GM04503 (cell line): Measurements from ENCODE around the gene OR51B2.

ENCODE experiments used
- DNase-seq: peaks from one replicate; pipeline ENCODE4 v3.0.0-alpha.2; 2012; ENCODE audit warnings: low read depth

OR51B2 gene

GRCh38 chr11:5283882-5284281 is 40.2 kb downstream of the OR51B2 start:
- DNase-seq, result no peak

DNA sequence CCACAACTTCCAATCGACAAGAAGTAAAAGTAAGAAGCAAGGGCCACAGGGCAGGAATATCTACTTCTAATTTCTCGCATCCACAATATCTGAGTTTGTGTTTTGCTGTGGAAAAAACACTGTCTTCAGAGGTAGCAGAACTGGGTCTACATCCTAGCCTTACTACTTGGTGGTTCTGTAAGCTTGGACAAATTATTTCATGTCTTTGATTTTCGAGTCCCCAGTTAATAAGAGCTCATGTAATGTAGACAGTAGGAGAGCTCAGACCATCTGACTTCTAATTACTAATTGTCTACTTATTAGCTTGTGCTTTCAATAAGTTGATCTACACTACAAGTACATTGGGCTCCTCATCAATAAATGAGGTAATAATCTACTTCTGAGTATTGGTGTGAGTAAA is 41.0 kb downstream of the OR51B2 start:
- DNase-seq, result no peak

DNA sequence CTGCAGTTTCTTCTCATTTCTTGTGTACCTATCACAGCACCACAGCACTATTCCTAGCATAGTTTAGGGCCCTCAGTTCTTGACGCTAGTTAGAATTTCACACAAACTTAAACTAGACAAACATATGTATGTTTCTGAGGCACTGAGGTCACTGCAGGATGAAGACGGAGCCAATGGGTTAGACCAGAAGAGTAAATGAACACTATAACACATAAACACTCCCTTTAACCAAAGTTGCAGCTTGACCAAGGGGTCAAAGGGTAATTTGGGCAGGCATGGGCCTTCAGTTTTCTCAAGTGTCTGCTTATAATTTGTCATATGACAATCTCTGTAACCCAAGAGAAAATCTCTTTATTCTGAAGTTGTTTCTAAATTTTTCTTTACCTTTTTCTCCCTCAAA is 41.5 kb downstream of the OR51B2 start:
- no peak for DNase-seq

DNA sequence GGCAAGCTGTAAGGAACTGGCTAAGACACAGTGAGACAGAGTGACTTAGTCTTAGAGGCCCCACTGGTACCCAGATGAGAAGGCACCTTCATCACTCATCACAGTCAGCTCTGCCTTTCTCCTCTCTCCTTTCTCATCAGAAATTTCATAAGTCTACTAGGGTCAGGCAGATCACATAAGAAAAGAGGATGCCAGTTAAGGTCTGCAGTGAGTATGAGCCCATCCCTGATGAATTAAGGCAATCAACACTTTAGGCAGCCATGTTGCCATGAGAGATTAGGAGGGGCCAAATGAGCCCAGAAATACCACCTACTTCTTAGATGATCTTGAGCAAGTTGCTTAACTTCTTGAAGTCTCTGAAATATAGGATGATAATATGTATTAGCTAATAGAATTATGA is 42.5 kb downstream of the OR51B2 start:
- no peak for DNase-seq

DNA sequence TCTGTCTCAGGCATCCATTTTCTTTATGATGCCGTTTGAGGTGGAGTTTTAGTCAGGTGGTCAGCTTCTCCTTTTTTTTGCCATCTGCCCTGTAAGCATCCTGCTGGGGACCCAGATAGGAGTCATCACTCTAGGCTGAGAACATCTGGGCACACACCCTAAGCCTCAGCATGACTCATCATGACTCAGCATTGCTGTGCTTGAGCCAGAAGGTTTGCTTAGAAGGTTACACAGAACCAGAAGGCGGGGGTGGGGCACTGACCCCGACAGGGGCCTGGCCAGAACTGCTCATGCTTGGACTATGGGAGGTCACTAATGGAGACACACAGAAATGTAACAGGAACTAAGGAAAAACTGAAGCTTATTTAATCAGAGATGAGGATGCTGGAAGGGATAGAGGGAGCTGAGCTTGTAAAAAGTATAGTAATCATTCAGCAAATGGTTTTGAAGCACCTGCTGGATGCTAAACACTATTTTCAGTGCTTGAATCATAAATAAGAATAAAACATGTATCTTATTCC is 43.5 kb downstream of the OR51B2 start:
- DNase-seq, result peak; percentile 97

DNA sequence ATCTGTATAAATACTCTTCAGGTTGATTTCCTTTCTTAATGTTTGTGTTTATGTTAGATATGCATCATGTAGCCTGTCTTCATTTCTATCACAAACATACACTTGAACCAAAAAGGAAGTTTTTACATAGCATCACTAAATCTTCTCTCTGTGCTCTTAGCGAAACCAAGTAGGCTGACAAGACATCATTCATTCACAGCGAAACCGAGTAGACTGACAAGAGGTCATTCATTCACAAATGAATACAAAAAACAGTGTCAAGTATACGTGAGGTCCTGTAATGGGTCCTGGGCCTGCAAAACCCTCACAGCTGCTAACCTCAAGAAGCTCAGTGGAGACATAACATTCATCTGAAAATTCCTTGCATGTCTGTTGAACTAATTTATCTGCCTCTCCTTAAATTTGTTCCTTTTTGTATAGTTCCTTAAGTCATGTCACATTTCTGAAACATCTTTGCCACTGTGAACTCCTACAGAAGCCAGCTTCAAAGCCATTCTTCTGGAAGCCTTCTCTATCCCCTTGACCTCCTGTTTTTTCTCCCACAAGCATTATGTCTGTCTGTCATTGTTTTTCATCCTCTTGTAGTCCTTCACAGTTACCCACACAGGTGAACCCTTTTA is 44.5 kb downstream of the OR51B2 start:
- no peak for DNase-seq

GRCh38 chr11:5277807-5278382 is 46.2 kb downstream of the OR51B2 start:
- no peak for DNase-seq

GRCh38 chr11:5276697-5277096 is 47.4 kb downstream of the OR51B2 start:
- DNase-seq, result no peak

DNA sequence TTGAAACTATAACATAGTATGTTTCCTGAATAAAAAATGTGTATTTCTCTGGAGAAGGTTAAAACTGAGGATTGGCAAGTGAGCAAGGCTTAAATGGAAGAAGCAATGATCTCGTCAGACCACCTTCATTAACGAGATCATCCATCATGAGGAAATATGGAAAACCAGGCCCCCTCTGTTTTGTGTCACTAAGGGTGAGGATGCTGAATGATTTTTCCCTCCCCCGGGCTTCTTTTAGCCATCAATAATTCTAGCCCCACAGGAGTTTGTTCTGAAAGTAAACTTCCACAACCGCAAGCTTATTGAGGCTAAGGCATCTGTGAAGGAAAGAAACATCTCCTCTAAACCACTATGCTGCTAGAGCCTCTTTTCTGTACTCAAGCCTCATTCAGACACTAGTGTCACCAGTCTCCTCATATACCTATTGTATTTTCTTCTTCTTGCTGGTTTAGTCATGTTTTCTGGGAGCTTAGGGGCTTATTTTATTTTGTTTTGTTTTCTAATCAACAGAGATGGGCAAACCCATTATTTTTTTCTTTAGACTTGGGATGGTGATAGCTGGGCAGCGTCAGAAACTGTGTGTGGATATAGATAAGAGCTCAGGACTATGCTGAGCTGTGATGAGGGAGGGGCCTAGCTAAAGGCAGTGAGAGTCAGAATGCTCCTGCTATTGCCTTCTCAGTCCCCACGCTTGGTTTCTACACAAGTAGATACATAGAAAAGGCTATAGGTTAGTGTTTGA is 48.6 kb downstream of the OR51B2 start:
- no peak for DNase-seq

GRCh38 chr11:5274395-5274794 is 49.7 kb downstream of the OR51B2 start:
- DNase-seq, result no peak
